HUES48 (cell line): Measurements from ENCODE around the gene SENP7.

Source experiments
- H3K27ac ChIP-seq: one replicate; pipeline ENCODE4 v1.7.0; 2013; ENCODE audit warnings: low read depth, low read length, inconsistent platforms
- H3K27me3 ChIP-seq: 2 replicates; pipeline ENCODE4 v1.6.1; 2013; ENCODE audit warnings: mild to moderate bottlenecking, low read length; ENCODE audit not compliant: control insufficient read depth, insufficient read depth
- H3K36me3 ChIP-seq: 2 replicates; pipeline ENCODE4 v1.6.1; 2013; ENCODE audit warnings: low read length; ENCODE audit not compliant: control insufficient read depth, insufficient read depth
- H3K4me1 ChIP-seq: 2 replicates; pipeline ENCODE4 v1.6.1; 2013; ENCODE audit warnings: mild to moderate bottlenecking, low read length; ENCODE audit not compliant: control insufficient read depth, insufficient read depth
- H3K4me3 ChIP-seq: 2 replicates; pipeline ENCODE4 v1.5.1; 2013; ENCODE audit warnings: mild to moderate bottlenecking, low read depth, low read length
- H3K9ac ChIP-seq: 2 replicates; pipeline ENCODE4 v1.6.1; 2013; ENCODE audit warnings: mild to moderate bottlenecking, low read depth, low read length, moderate library complexity
- H3K9me3 ChIP-seq: 2 replicates; pipeline ENCODE4 v1.6.1; 2013; ENCODE audit warnings: low read length; ENCODE audit not compliant: control insufficient read depth, insufficient read depth

Gene SENP7

GRCh38 chr3:101300073-101300472, 212.9 kb downstream of the SENP7 start:
- Histone ChIP-seq H3K4me1 (no peaks in the 10 kb centered on the region; the same call in 1 of the 2 replicates), H3K27ac (no peak overlapping the region), H3K4me3 (no peak overlapping the region), H3K36me3 (no peaks in the 10 kb centered on the region), H3K27me3 (no peaks in the 10 kb centered on the region), H3K9me3 (no peaks in the 10 kb centered on the region), H3K9ac (no peak overlapping the region)

GRCh38 chr3:101292027-101292426, 221.0 kb downstream of the SENP7 start:
- H3K27me3 ChIP-seq: no peaks in the 10 kb centered on the region
- H3K9ac ChIP-seq: no peak overlapping the region
- no peaks in the 10 kb centered on the region for H3K9me3 ChIP-seq
- H3K27ac ChIP-seq: no peak overlapping the region
- H3K4me1 ChIP-seq: no peaks in the 10 kb centered on the region
- H3K4me3 ChIP-seq: no peak overlapping the region
- no peaks in the 10 kb centered on the region for H3K36me3 ChIP-seq

GRCh38 chr3:101288294-101288693, 224.7 kb downstream of the SENP7 start:
- Histone ChIP-seq H3K36me3 (no peaks in the 10 kb centered on the region), H3K27me3 (no peaks in the 10 kb centered on the region), H3K4me1 (no peaks in the 10 kb centered on the region), H3K27ac (no peak overlapping the region), H3K4me3 (no peak overlapping the region), H3K9me3 (no peaks in the 10 kb centered on the region), H3K9ac (no peak overlapping the region)

GRCh38 chr3:101284757-101285156, 228.3 kb downstream of the SENP7 start:
- H3K9ac ChIP-seq: no peak overlapping the region
- H3K4me1 ChIP-seq: peaks cover 5% of the 10 kb centered on the region; the same call in 1 of the 2 replicates
- no peak overlapping the region for H3K27ac ChIP-seq
- no peak overlapping the region for H3K4me3 ChIP-seq
- no peaks in the 10 kb centered on the region for H3K9me3 ChIP-seq
- no peaks in the 10 kb centered on the region for H3K36me3 ChIP-seq
- H3K27me3 ChIP-seq: no peaks in the 10 kb centered on the region

- Histone ChIP-seq H3K36me3 (no peaks in the 10 kb centered on the region), H3K27me3 (peaks cover 10% of the 10 kb centered on the region; the same call in 1 of the 2 replicates), H3K4me3 (no peak overlapping the region), H3K4me1 (peaks cover 9% of the 10 kb centered on the region; the same call in 1 of the 2 replicates), H3K9me3 (no peaks in the 10 kb centered on the region), H3K9ac (no peak overlapping the region), H3K27ac (no peak overlapping the region)
Observed at GRCh38 chr3:101281521-101282030, 231.4 kb downstream of the SENP7 start.

GRCh38 chr3:101279765-101280385, 233.1 kb downstream of the SENP7 start:
- no peaks in the 10 kb centered on the region for H3K9me3 ChIP-seq
- peaks cover 9% of the 10 kb centered on the region; the same call in 1 of the 2 replicates for H3K4me1 ChIP-seq
- H3K27me3 ChIP-seq: peaks cover 27% of the 10 kb centered on the region
- no peak overlapping the region for H3K4me3 ChIP-seq
- H3K9ac ChIP-seq: no peak overlapping the region
- no peak overlapping the region for H3K27ac ChIP-seq
- no peaks in the 10 kb centered on the region for H3K36me3 ChIP-seq

DNA sequence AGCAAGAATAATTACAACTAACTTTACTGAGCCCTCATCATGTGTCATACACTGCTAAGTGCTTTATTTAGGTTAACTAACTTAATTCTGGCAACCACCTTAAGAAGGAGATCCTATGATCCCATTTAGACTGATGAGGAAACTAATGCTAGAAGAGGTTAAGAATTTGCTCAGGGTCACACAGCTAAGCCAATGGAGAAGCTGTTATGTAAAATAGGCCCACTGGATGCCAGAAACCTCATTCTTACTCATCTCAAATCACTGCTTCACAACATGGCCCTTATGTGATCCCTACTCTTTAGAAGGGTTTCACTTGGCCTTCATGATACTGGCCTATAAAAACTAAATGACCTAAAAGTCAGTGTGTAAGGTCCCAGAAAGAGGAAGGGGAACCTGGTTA, 233.8 kb downstream of the SENP7 start:
- peaks cover 9% of the 10 kb centered on the region; the same call in 1 of the 2 replicates for H3K4me1 ChIP-seq
- H3K4me3 ChIP-seq: no peak overlapping the region
- no peak overlapping the region for H3K9ac ChIP-seq
- H3K36me3 ChIP-seq: no peaks in the 10 kb centered on the region
- H3K9me3 ChIP-seq: no peaks in the 10 kb centered on the region
- peaks cover 34% of the 10 kb centered on the region for H3K27me3 ChIP-seq
- no peak overlapping the region for H3K27ac ChIP-seq

GRCh38 chr3:101278727-101279126, 234.3 kb downstream of the SENP7 start:
- Histone ChIP-seq H3K36me3 (no peaks in the 10 kb centered on the region), H3K9me3 (no peaks in the 10 kb centered on the region), H3K27ac (no peak overlapping the region), H3K9ac (no peak overlapping the region), H3K4me1 (peaks cover 9% of the 10 kb centered on the region; the same call in 1 of the 2 replicates), H3K27me3 (peaks cover 38% of the 10 kb centered on the region), H3K4me3 (no peak overlapping the region)
